T follicular helper cell (primary cell): ENCODE data around the gene CLIC5.

Experiments
- DNase-seq: peaks from one replicate; pipeline ENCODE4 v3.0.0-alpha.2; 2020; ENCODE audit warnings: low read depth

The CLIC5 gene

DNA sequence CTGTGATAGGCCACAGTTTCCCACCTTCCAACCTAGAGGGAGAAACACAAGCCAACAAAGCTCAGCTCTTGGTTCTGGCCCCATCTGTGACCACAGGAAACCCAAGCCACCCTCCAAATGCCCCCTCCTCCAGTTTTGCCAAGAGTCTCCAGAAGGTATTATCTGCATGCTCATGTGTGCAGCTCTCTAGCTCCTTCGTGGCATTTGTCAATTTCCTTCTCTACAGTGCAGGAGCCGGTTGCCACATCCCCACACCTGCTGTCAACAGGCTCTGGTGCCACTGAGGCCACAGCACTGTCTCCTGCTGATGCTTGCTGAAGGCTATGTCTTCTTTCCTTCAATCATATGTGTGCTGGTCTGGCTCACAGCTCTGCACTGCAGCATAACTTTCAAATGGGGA is 177.2 kb downstream of the CLIC5 start:
- DNase-seq: no peak

DNA sequence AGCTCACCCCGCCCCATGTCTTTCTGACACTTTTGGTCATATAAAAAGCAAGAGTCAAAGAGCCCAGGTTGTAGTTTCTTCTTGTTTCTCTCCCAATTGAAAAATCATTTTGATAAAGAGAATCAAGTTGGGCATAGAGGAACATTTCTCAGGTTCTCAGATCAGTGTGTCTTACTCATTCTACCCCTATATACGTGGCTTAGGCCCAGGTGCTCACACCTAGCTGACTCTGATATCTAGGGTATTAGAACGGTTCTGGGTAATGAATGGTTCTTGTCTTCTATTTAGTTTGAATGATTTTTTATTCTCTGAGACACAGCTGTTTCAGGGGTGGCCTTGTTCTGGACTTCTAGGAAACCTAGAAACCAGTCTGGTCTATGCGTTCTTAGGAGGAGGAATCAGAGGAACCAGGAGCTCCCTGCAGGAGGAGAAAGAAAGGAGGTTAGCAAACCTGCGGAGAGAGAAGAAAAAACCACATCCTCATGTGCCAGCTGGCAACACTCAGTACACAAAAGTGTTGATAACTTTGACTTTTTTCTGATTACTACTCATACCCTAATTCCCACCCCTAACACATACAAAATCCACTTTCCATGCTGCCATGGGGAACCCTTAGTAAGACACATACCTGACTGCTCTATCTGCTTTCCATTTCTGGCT is 178.0 kb downstream of the CLIC5 start:
- DNase-seq: no peak

DNA sequence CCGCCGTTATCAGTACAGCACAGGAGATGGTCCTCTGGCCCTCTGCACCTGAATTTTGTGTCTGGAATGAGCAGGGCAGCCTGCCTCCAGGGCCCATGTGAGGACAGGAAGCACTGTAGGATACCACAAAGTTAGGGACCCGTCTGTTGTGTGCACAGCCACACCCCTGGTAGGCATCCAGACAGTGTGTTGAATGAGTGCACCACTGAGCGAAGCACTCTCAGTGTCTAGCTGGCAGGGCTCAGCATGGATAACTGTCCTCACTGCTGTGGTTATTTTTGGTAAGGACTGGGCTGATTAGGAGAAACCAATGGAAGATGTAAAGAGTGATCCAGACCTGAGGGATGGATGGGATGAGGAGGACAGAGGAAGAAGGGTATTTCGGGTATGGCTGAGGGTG is 178.7 kb downstream of the CLIC5 start:
- DNase-seq: no peak

DNA sequence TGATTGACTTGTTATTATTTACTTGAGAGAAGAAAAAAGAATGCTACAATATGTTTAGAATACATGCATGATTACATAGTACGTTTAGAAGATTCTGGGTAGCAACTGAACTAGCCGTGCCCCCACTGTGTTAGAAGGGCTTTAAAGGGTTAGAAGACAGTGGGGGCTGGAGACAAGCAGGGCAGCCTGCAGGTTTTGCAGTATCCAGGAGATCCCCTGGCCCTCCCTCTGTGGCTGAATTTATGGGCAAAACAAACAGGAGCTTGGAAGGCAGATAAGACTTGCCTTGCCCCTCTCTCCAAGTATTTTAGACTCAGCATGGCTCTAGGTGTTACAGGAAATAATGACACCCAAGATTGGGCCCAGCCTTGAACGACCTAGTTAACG is 179.2 kb downstream of the CLIC5 start:
- DNase-seq: no peak

DNA sequence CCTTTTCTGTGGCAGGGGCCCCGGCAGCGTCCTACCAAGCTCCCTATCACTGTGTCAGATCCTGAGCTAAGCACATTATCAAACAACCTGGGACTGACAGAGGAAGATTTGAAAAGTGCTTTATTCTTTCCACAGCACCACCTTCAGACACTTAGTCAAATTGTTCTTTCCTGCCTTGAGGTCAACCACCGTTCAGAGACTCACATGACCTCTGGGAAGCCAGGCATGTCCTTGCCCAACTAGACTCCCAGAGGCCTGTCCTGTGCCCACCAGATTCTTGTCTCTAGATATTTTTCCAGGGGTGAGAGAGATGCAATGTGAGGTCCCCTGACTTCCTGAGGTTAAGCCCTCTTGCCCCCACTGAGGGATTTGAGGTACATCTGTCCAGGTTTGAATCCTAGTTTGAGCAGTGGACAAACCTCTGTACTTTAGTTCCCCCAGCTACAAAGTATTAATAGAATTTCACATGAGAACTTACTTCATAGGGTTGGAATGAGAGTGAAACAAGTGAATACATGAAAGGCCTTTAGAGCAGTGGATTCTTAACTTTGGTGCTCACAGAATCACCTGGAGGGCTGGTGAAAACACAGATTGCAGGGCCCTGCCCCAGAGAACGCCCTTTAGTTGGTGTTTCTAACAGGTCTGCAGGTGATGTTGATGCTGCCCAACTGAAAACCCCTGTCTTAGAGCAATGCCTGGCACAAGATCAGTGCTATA is 179.8 kb downstream of the CLIC5 start:
- DNase-seq: no peak

DNA sequence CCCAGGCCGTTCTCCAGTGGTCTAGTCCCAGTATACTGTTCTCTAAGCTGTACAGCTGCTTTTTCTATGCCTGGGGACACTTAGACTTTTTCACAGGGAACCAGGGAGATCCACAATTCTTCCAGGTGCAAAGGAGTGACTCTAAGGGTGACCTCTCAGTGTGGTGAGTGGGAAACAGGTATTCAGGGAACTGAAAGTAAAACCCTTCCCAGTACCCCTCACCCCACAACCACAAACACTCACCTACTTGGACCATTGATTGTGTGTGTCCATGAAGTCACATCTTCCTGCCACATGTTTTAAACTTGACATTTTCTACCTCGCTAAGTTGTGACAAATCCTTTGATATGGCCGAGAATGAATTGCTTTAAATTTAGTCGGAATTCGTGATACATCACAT is 183.6 kb downstream of the CLIC5 start:
- DNase-seq: no peak
